ENCODE results near the gene FHAD1.

FHAD1 gene

GRCh38 chr1:15354580-15354965, 107.5 kb downstream of the FHAD1 start:
- Histone ChIP-seq H3K4me3 (ENCODE audit: low read length) (no peak overlapping the region), H3K36me3 (ENCODE audit: control insufficient read depth, insufficient read depth, low read length) (no peaks in the 10 kb centered on the region), H3K27ac (ENCODE audit: low read length) (no peak overlapping the region), H3K27me3 (ENCODE audit: control insufficient read depth, insufficient read depth, low read length) (no peaks in the 10 kb centered on the region), H3K4me1 (ENCODE audit: control insufficient read depth, insufficient read depth, low read length) (no peaks in the 10 kb centered on the region), H3K9me3 (ENCODE audit: control insufficient read depth, insufficient read depth, low read length) (no peaks in the 10 kb centered on the region)
- no peak for DNase-seq (ENCODE audit: low read depth, low spot score)
- no CpG with 5 or more reads among the region's 6 CpGs for WGBS (ENCODE audit: insufficient coverage, insufficient read length)

GRCh38 chr1:15355968-15356625, 109.1 kb downstream of the FHAD1 start:
- H3K4me1 ChIP-seq (ENCODE audit: control insufficient read depth, insufficient read depth, low read length): no peaks in the 10 kb centered on the region
- no peaks in the 10 kb centered on the region for H3K9me3 ChIP-seq (ENCODE audit: control insufficient read depth, insufficient read depth, low read length)
- no peak for DNase-seq (ENCODE audit: low read depth, low spot score)
- H3K36me3 ChIP-seq (ENCODE audit: control insufficient read depth, insufficient read depth, low read length): no peaks in the 10 kb centered on the region
- H3K4me3 ChIP-seq (ENCODE audit: low read length): no peak overlapping the region
- WGBS (ENCODE audit: insufficient coverage, insufficient read length): no CpG with 5 or more reads among the region's 16 CpGs
- H3K27ac ChIP-seq (ENCODE audit: low read length): no peak overlapping the region
- H3K27me3 ChIP-seq (ENCODE audit: control insufficient read depth, insufficient read depth, low read length): no peaks in the 10 kb centered on the region

- Histone ChIP-seq H3K9me3 (ENCODE audit: control insufficient read depth, insufficient read depth, low read length) (no peaks in the 10 kb centered on the region), H3K4me1 (ENCODE audit: control insufficient read depth, insufficient read depth, low read length) (no peaks in the 10 kb centered on the region), H3K27me3 (ENCODE audit: control insufficient read depth, insufficient read depth, low read length) (no peaks in the 10 kb centered on the region), H3K4me3 (ENCODE audit: low read length) (no peak overlapping the region), H3K27ac (ENCODE audit: low read length) (no peak overlapping the region), H3K36me3 (ENCODE audit: control insufficient read depth, insufficient read depth, low read length) (no peaks in the 10 kb centered on the region)
- DNase-seq (ENCODE audit: low read depth, low spot score): no peak
- WGBS (ENCODE audit: insufficient coverage, insufficient read length): no CpG with 5 or more reads among the region's 8 CpGs
These were observed 110.7 kb downstream of the FHAD1 start for GRCh38 chr1:15357612-15358207.

GRCh38 chr1:15358565-15359133, 111.6 kb downstream of the FHAD1 start:
- Histone ChIP-seq H3K27ac (ENCODE audit: low read length) (no peak overlapping the region), H3K4me1 (ENCODE audit: control insufficient read depth, insufficient read depth, low read length) (no peaks in the 10 kb centered on the region), H3K27me3 (ENCODE audit: control insufficient read depth, insufficient read depth, low read length) (no peaks in the 10 kb centered on the region), H3K9me3 (ENCODE audit: control insufficient read depth, insufficient read depth, low read length) (no peaks in the 10 kb centered on the region), H3K36me3 (ENCODE audit: control insufficient read depth, insufficient read depth, low read length) (no peaks in the 10 kb centered on the region), H3K4me3 (ENCODE audit: low read length) (no peak overlapping the region)
- no peak for DNase-seq (ENCODE audit: low read depth, low spot score)
- no CpG with 5 or more reads among the region's 20 CpGs for WGBS (ENCODE audit: insufficient coverage, insufficient read length)

- H3K9me3 ChIP-seq (ENCODE audit: control insufficient read depth, insufficient read depth, low read length): no peaks in the 10 kb centered on the region
- H3K36me3 ChIP-seq (ENCODE audit: control insufficient read depth, insufficient read depth, low read length): no peaks in the 10 kb centered on the region
- H3K4me1 ChIP-seq (ENCODE audit: control insufficient read depth, insufficient read depth, low read length): no peaks in the 10 kb centered on the region; the same call in 1 of the 2 replicates
- H3K4me3 ChIP-seq (ENCODE audit: low read length): no peak overlapping the region
- H3K27me3 ChIP-seq (ENCODE audit: control insufficient read depth, insufficient read depth, low read length): no peaks in the 10 kb centered on the region
- no peak for DNase-seq (ENCODE audit: low read depth, low spot score)
- H3K27ac ChIP-seq (ENCODE audit: low read length): no peak overlapping the region
- no CpG with 5 or more reads among the region's 14 CpGs for WGBS (ENCODE audit: insufficient coverage, insufficient read length)
These were observed 113.7 kb downstream of the FHAD1 start for GRCh38 chr1:15360700-15361099.

GRCh38 chr1:15362096-15362736, 115.2 kb downstream of the FHAD1 start:
- WGBS (ENCODE audit: insufficient coverage, insufficient read length): no CpG with 5 or more reads among the region's 13 CpGs
- Histone ChIP-seq H3K36me3 (ENCODE audit: control insufficient read depth, insufficient read depth, low read length) (no peaks in the 10 kb centered on the region), H3K9me3 (ENCODE audit: control insufficient read depth, insufficient read depth, low read length) (no peaks in the 10 kb centered on the region), H3K4me3 (ENCODE audit: low read length) (no peak overlapping the region), H3K4me1 (ENCODE audit: control insufficient read depth, insufficient read depth, low read length) (no peaks in the 10 kb centered on the region; the same call in 1 of the 2 replicates), H3K27me3 (ENCODE audit: control insufficient read depth, insufficient read depth, low read length) (no peaks in the 10 kb centered on the region), H3K27ac (ENCODE audit: low read length) (no peak overlapping the region)
- DNase-seq (ENCODE audit: low read depth, low spot score): no peak

- Histone ChIP-seq H3K4me1 (ENCODE audit: control insufficient read depth, insufficient read depth, low read length) (no peaks in the 10 kb centered on the region; the same call in 1 of the 2 replicates), H3K27ac (ENCODE audit: low read length) (no peak overlapping the region), H3K4me3 (ENCODE audit: low read length) (no peak overlapping the region), H3K9me3 (ENCODE audit: control insufficient read depth, insufficient read depth, low read length) (no peaks in the 10 kb centered on the region), H3K36me3 (ENCODE audit: control insufficient read depth, insufficient read depth, low read length) (no peaks in the 10 kb centered on the region), H3K27me3 (ENCODE audit: control insufficient read depth, insufficient read depth, low read length) (no peaks in the 10 kb centered on the region)
- no peak for DNase-seq (ENCODE audit: low read depth, low spot score)
- no CpG with 5 or more reads among the region's 4 CpGs for WGBS (ENCODE audit: insufficient coverage, insufficient read length)
These were observed 115.7 kb downstream of the FHAD1 start for GRCh38 chr1:15362737-15363128.

- Histone ChIP-seq H3K27ac (ENCODE audit: low read length) (no peak overlapping the region), H3K4me3 (ENCODE audit: low read length) (no peak overlapping the region), H3K9me3 (ENCODE audit: control insufficient read depth, insufficient read depth, low read length) (no peaks in the 10 kb centered on the region), H3K27me3 (ENCODE audit: control insufficient read depth, insufficient read depth, low read length) (no peaks in the 10 kb centered on the region), H3K4me1 (ENCODE audit: control insufficient read depth, insufficient read depth, low read length) (no peaks in the 10 kb centered on the region; the same call in 1 of the 2 replicates), H3K36me3 (ENCODE audit: control insufficient read depth, insufficient read depth, low read length) (no peaks in the 10 kb centered on the region)
- no CpG with 5 or more reads among the region's 5 CpGs for WGBS (ENCODE audit: insufficient coverage, insufficient read length)
- DNase-seq (ENCODE audit: low read depth, low spot score): no peak
These were observed 117.7 kb downstream of the FHAD1 start for GRCh38 chr1:15364740-15365139.

- Histone ChIP-seq H3K27me3 (ENCODE audit: control insufficient read depth, insufficient read depth, low read length) (no peaks in the 10 kb centered on the region), H3K27ac (ENCODE audit: low read length) (no peak overlapping the region), H3K4me3 (ENCODE audit: low read length) (no peak overlapping the region), H3K4me1 (ENCODE audit: control insufficient read depth, insufficient read depth, low read length) (no peaks in the 10 kb centered on the region; the same call in 1 of the 2 replicates), H3K36me3 (ENCODE audit: control insufficient read depth, insufficient read depth, low read length) (no peaks in the 10 kb centered on the region), H3K9me3 (ENCODE audit: control insufficient read depth, insufficient read depth, low read length) (no peaks in the 10 kb centered on the region)
- no peak for DNase-seq (ENCODE audit: low read depth, low spot score)
- no CpG with 5 or more reads among the region's 1 CpG for WGBS (ENCODE audit: insufficient coverage, insufficient read length)
These were observed 121.9 kb downstream of the FHAD1 start for GRCh38 chr1:15368888-15369287.

GRCh38 chr1:15370268-15370667, 123.2 kb downstream of the FHAD1 start:
- no peak for DNase-seq (ENCODE audit: low read depth, low spot score)
- H3K36me3 ChIP-seq (ENCODE audit: control insufficient read depth, insufficient read depth, low read length): no peaks in the 10 kb centered on the region
- WGBS (ENCODE audit: insufficient coverage, insufficient read length): no CpG with 5 or more reads among the region's 4 CpGs
- H3K4me3 ChIP-seq (ENCODE audit: low read length): no peak overlapping the region
- H3K9me3 ChIP-seq (ENCODE audit: control insufficient read depth, insufficient read depth, low read length): no peaks in the 10 kb centered on the region
- H3K4me1 ChIP-seq (ENCODE audit: control insufficient read depth, insufficient read depth, low read length): no peaks in the 10 kb centered on the region
- H3K27ac ChIP-seq (ENCODE audit: low read length): no peak overlapping the region
- H3K27me3 ChIP-seq (ENCODE audit: control insufficient read depth, insufficient read depth, low read length): no peaks in the 10 kb centered on the region

Data from iPS DF 6.9 (cell line).